GM23338 (cell line): ENCODE results near the gene SLC3A2. TPM values are rescaled to one million over a fixed set of nuclear protein-coding genes. Genes with fewer than 3 reads are reported as not detected.

Source experiments
- ATAC-seq: fragments of 200-7000 bp; cut with Tn5 transposase; 3 replicates; pipeline ENCODE4 v1.9.1; 2020
- DNase-seq: peaks from one replicate; pipeline ENCODE4 v3.0.0-alpha.2; 2015; ENCODE audit warnings: low spot score
- H2AFZ ChIP-seq: fragments of 200-600 bp; sonication (generic); 2 replicates; pipeline ENCODE4 v1.8.0; 2016; ENCODE audit warnings: antibody characterized with exemption, mild to moderate bottlenecking, moderate library complexity
- H3F3A ChIP-seq: fragments of 200-600 bp; sonication (generic); replicated peaks from 2 replicates; pipeline ENCODE4 v1.8.0; 2017; ENCODE audit warnings: antibody characterized with exemption, mixed run types, low read depth
- H3K27ac ChIP-seq: fragments of 200-600 bp; sonication (generic); 2 replicates; pipeline ENCODE4 v1.6.1; 2016; ENCODE audit warnings: low read depth
- H3K27me3 ChIP-seq: fragments of 200-600 bp; sonication (generic); 2 replicates; pipeline ENCODE4 v1.8.0; 2016; ENCODE audit warnings: mild to moderate bottlenecking, mixed run types, moderate library complexity; ENCODE audit not compliant: insufficient read depth
- H3K36me3 ChIP-seq: fragments of 200-600 bp; sonication (generic); 2 replicates; pipeline ENCODE4 v1.8.0; 2016; ENCODE audit warnings: mild to moderate bottlenecking; ENCODE audit not compliant: insufficient read depth
- H3K4me1 ChIP-seq: fragments of 200-600 bp; sonication (generic); 2 replicates; pipeline ENCODE4 v1.8.0; 2016; ENCODE audit warnings: mild to moderate bottlenecking, moderate library complexity; ENCODE audit not compliant: insufficient read depth
- H3K4me2 ChIP-seq: fragments of 200-600 bp; sonication (generic); 2 replicates; pipeline ENCODE4 v1.7.1; 2017; ENCODE audit warnings: mixed run types
- H3K4me3 ChIP-seq: fragments of 200-600 bp; sonication (generic); 2 replicates; pipeline ENCODE4 v1.6.1; 2016; ENCODE audit warnings: mixed run types
- H3K79me2 ChIP-seq: fragments of 200-600 bp; sonication (generic); replicated peaks from 2 replicates; pipeline ENCODE4 v1.8.0; 2017; ENCODE audit warnings: mild to moderate bottlenecking; ENCODE audit not compliant: insufficient read depth
- H3K9me2 ChIP-seq: fragments of 200-600 bp; sonication (generic); 2 replicates; pipeline ENCODE4 v1.8.0; 2017; ENCODE audit not compliant: insufficient read depth
- H4K20me1 ChIP-seq: fragments of 200-600 bp; sonication (generic); replicated peaks from 2 replicates; pipeline ENCODE4 v1.8.0; 2017; ENCODE audit warnings: mild to moderate bottlenecking; ENCODE audit not compliant: insufficient read depth
- H3K27ac Mint-ChIP-seq: 2 replicates; pipeline ENCODE4 v1.8.0; 2020; ENCODE audit warnings: inconsistent platforms, mild to moderate bottlenecking, moderate library complexity, mixed read lengths
- H3K27me3 Mint-ChIP-seq: 3 replicates; pipeline ENCODE4 v1.8.0; 2022; ENCODE audit warnings: low read depth, mild to moderate bottlenecking, moderate library complexity, mixed read lengths, inconsistent platforms; ENCODE audit not compliant: insufficient read depth, poor library complexity
- H3K36me3 Mint-ChIP-seq: 3 replicates; pipeline ENCODE4 v1.8.0; 2021; ENCODE audit warnings: low read depth, mild to moderate bottlenecking, inconsistent platforms, moderate library complexity, mixed read lengths
- H3K4me1 Mint-ChIP-seq: 3 replicates; pipeline ENCODE4 v1.8.0; 2020; ENCODE audit warnings: mild to moderate bottlenecking, inconsistent platforms, mixed read lengths
- H3K4me3 Mint-ChIP-seq: 3 replicates; pipeline ENCODE4 v1.8.0; 2021; ENCODE audit warnings: moderate library complexity, mild to moderate bottlenecking, inconsistent platforms, mixed read lengths
- H3K9me3 Mint-ChIP-seq: 3 replicates; pipeline ENCODE4 v1.8.0; 2020; ENCODE audit warnings: moderate library complexity, mild to moderate bottlenecking, inconsistent platforms, mixed read lengths
- CREB1 ChIP-seq: fragments of 250-450 bp; sonication (Bioruptor Pico); IDR thresholded peaks from 2 replicates; pipeline ENCODE4 v1.5.0; 2020; ENCODE audit warnings: low read depth, mild to moderate bottlenecking, moderate library complexity
- CTCF ChIP-seq, 2 experiments: fragments of 200-600 bp in 1 of 2; sonication (generic) in 1 of 2; conservative IDR thresholded peaks; 2 replicates each; pipeline versions ENCODE4 v1.5.1 to v1.6.1; 2016 to 2017; ENCODE audit warnings: antibody characterized with exemption in 2 of 2, low read depth in 2 of 2, mild to moderate bottlenecking in 2 of 2, moderate library complexity in 1 of 2
- EZH2 ChIP-seq: fragments of 200-600 bp; sonication (generic); IDR thresholded peaks from one replicate; pipeline ENCODE4 v1.8.0; 2017; ENCODE audit warnings: antibody characterized with exemption, mild to moderate bottlenecking, low read depth; ENCODE audit not compliant: unreplicated experiment
- EZH2phosphoT487 ChIP-seq: fragments of 200-600 bp; sonication (generic); IDR thresholded peaks from one replicate; pipeline ENCODE4 v1.8.1; 2018; ENCODE audit warnings: antibody characterized with exemption; ENCODE audit not compliant: unreplicated experiment
- JUNB ChIP-seq: IDR thresholded peaks from one replicate; pipeline ENCODE4 v1.6.1; 2016; ENCODE audit warnings: antibody characterized with exemption; ENCODE audit not compliant: unreplicated experiment
- POLR2AphosphoS5 ChIP-seq: IDR thresholded peaks from 2 replicates; pipeline ENCODE4 v1.6.1; 2016; ENCODE audit warnings: antibody characterized with exemption, low read depth
- REST ChIP-seq: IDR thresholded peaks from one replicate; pipeline ENCODE4 v1.6.1; 2018; ENCODE audit warnings: antibody characterized with exemption; ENCODE audit not compliant: unreplicated experiment
- STAT1 ChIP-seq: IDR thresholded peaks from one replicate; pipeline ENCODE4 v1.6.1; 2016; ENCODE audit warnings: antibody characterized with exemption; ENCODE audit not compliant: unreplicated experiment
- ZNF114 ChIP-seq: fragments of 250-450 bp; sonication (Bioruptor Pico); IDR thresholded peaks from 2 replicates; pipeline ENCODE4 v1.5.0; 2020; ENCODE audit warnings: mild to moderate bottlenecking, moderate library complexity
- polyA plus RNA-seq: library from polyadenylated mRNA; unstranded; fragments of >200 nt; fragmentation: Nextera tagmentation; extraction: Ambion mirVana; gene quantifications from 2 replicates; pipeline ENCODE4 v1.2.1, GENCODE V29; 2016
- total RNA-seq: library from RNA; depleted of rRNA; stranded (reverse); fragments of >200 nt; shearing (Covaris generic); gene quantifications from 2 replicates; pipeline ENCODE4 v1.2.3, GENCODE V29; 2014

The SLC3A2 gene
- total and polyA plus RNA-seq, 2 experiments from 2014 or later: 240 to 425 TPM

- TF ChIP-seq REST (no peak), EZH2 (no peak), POLR2AphosphoS5 (no peak), CTCF (conservative IDR thresholded peaks at IDR 0.05; ENCODE audit: low read depth in 2 of 2) (no peak)
These were observed 27.3 kb upstream of the SLC3A2 start (continued) for GRCh38 chr11:62853279-62853965.

GRCh38 chr11:62854013-62854824 lies 26.5 kb upstream of the SLC3A2 start:
- Mint-ChIP-seq H3K4me3 (peak overlapping the region; percentile 98), H3K27me3 (peaks cover 71% of the 10 kb centered on the region), H3K27ac (peak overlapping the region; percentile 100), H3K36me3 (peaks cover 82% of the 10 kb centered on the region), H3K4me1 (peaks cover 37% of the 10 kb centered on the region; the same call in 2 of the 3 replicates), H3K9me3 (peaks cover 19% of the 10 kb centered on the region)
- Histone ChIP-seq H3K4me1 (peaks cover 41% of the 10 kb centered on the region), H3K79me2 (peaks cover 67% of the 10 kb centered on the region), H3F3A (peaks cover 69% of the 10 kb centered on the region), H3K4me2 (peak overlapping the region; percentile 100), H3K36me3 (peaks cover 36% of the 10 kb centered on the region), H4K20me1 (peaks cover 30% of the 10 kb centered on the region), H3K4me3 (peak overlapping the region; percentile 100), H3K27me3 (no peaks in the 10 kb centered on the region), H3K9me2 (no peaks in the 10 kb centered on the region), H2AFZ (no peak overlapping the region), H3K27ac (peak overlapping the region; percentile 97)
- DNase-seq (no peak), ATAC-seq (no peak)
- TF ChIP-seq EZH2phosphoT487 (no peak), EZH2 (no peak), POLR2AphosphoS5 (no peak; the same call in 1 of the 2 replicates), REST (no peak), ZNF114 (CRISPR knock-in tag) (no peak), CREB1 (CRISPR knock-in tag) (no peak), JUNB (no peak), STAT1 (no peak)
